Esophagus squamous epithelium (tissue), 4 donors: ENCODE data around the gene ROR2.

Experiments
- CTCF ChIP-seq, 6 experiments: fragments of 450-650 bp in 4 of 6; fragments of 200-600 bp in 2 of 6; sonication (generic) in 2 of 6; IDR thresholded peaks; one replicate each; pipeline ENCODE4 v1.5.1; 2016 to 2019; ENCODE audit warnings: antibody characterized with exemption in 6 of 6, mild to moderate bottlenecking in 4 of 6, moderate library complexity in 4 of 6
- POLR2A ChIP-seq, 4 donors: fragments of 450-650 bp; IDR thresholded peaks; one replicate each; pipeline ENCODE4 v1.6.1; 2017; ENCODE audit warnings: antibody characterized with exemption in 4 of 4, mild to moderate bottlenecking in 4 of 4, moderate library complexity in 3 of 4

GRCh38 chr9:91678807-91679580 lies 271.0 kb downstream of the ROR2 start:
- TF ChIP-seq CTCF (IDR thresholded peaks at IDR 0.05) (no peak), POLR2A (IDR thresholded peaks at IDR 0.05) (no peak)
